Ovary (tissue), 3 donors: ENCODE data around the gene KCND3.

Source experiments
- CTCF ChIP-seq, 3 donors: fragments of 450-650 bp in 2 of 3; fragments of 200-600 bp in 1 of 3; IDR thresholded peaks; one replicate each; pipeline versions ENCODE4 v1.5.1 to v1.8.0; 2016 to 2022; ENCODE audit warnings: antibody characterized with exemption in 3 of 3, mild to moderate bottlenecking in 1 of 3
- EP300 ChIP-seq: sonication (generic); formaldehyde crosslinking; IDR thresholded peaks from one replicate; pipeline ENCODE4 v1.6.1; 2017; ENCODE audit warnings: antibody characterized with exemption
- POLR2A ChIP-seq: fragments of 450-650 bp; IDR thresholded peaks from one replicate; pipeline ENCODE4 v1.6.1; 2017; ENCODE audit warnings: antibody characterized with exemption, mild to moderate bottlenecking, moderate library complexity
- donor health status: DM: no; HTN: no; CAD: no.

- TF ChIP-seq POLR2A, result no peak
- TF ChIP-seq CTCF (IDR thresholded peaks at IDR 0.05), result no peak
- TF ChIP-seq EP300, result no peak
Measured at GRCh38 chr1:111977378-111977777, 12.1 kb downstream of the KCND3 start.
